K562 (cell line): ENCODE data around the gene SATB1. TPM values are rescaled to one million over a fixed set of nuclear protein-coding genes. Genes with fewer than 3 reads are reported as not detected.

Source experiments
- NFIX ChIP-seq: fragments of 250-450 bp; sonication (Bioruptor Pico); IDR thresholded peaks from 2 replicates; pipeline ENCODE4 v1.4.0; 2020; ENCODE audit warnings: low read depth, mild to moderate bottlenecking, moderate library complexity
- NR1H2 ChIP-seq: sonication (generic); formaldehyde crosslinking; IDR thresholded peaks from 2 replicates; pipeline ENCODE4 v1.4.0; 2020; ENCODE audit warnings: mild to moderate bottlenecking, missing genetic modification reagents
- PTBP1 ChIP-seq: fragments of 200-400 bp; formaldehyde crosslinking; IDR thresholded peaks from 2 replicates; pipeline ENCODE4 v1.6.1; 2017; ENCODE audit warnings: low read depth, low read length
- YBX1 ChIP-seq: fragments of 450-650 bp; IDR thresholded peaks from 2 replicates; pipeline ENCODE4 v1.7.1; 2016; ENCODE audit warnings: mild to moderate bottlenecking
- ZNF197 ChIP-seq: fragments of 200-800 bp; sonication (Bioruptor generic); IDR thresholded peaks from 2 replicates; pipeline ENCODE4 v1.6.1; 2016; ENCODE audit warnings: low read depth, missing genetic modification characterization, missing compliant biosample characterization
- polyA plus RNA-seq, 8 experiments: library from polyadenylated mRNA; depleted of rRNA in 4 of 8; stranded (reverse) in 5 of 8; unstranded in 3 of 8; fragments of >200 nt; fragmentation: Nextera tagmentation in 2 of 8; fragmentation: Illumina TruSeq in 1 of 8; extraction: Ambion mirVana in 2 of 8; extraction: Trizol in 1 of 8; gene quantifications; 2 replicates each; pipeline versions ENCODE4 v1.2.1 to v1.2.3, GENCODE V29; 2011 to 2014; ENCODE audit warnings: inconsistent platforms in 1 of 8, missing spikeins in 1 of 8
- total RNA-seq, 7 experiments: library from RNA; depleted of rRNA in 6 of 7; stranded (reverse); fragments of >200 nt in 6 of 7; fragmentation: Illumina TruSeq in 2 of 7; extraction: Trizol in 2 of 7; gene quantifications; 2 replicates each; pipeline versions ENCODE4 v1.2.1 to v1.2.3, GENCODE V29; 2011 to 2021; ENCODE audit warnings: low replicate concordance in 1 of 7
- TF ChIP-seq, protein P1 (sequence below), 2 experiments: IDR thresholded peaks; 2 replicates each; pipeline ENCODE4 v1.6.1; 2011; ENCODE audit warnings: borderline replicate concordance in 1 of 2, control low read depth in 1 of 2, low read depth in 1 of 2, low read length in 1 of 2, mild to moderate bottlenecking in 1 of 2, mixed read lengths in 1 of 2, moderate library complexity in 1 of 2; ENCODE audit not compliant: insufficient read depth in 1 of 2, insufficient read length in 1 of 2, poor library complexity in 1 of 2, severe bottlenecking in 1 of 2; ENCODE audit errors: extremely low read depth in 1 of 2
- TF ChIP-seq, protein P2 (sequence below), 2 experiments: fragments of 450-650 bp; IDR thresholded peaks; 2 replicates each; pipeline ENCODE4 v1.6.1; 2018; ENCODE audit warnings: mild to moderate bottlenecking in 2 of 2, low read depth in 1 of 2; ENCODE audit not compliant: partially characterized antibody in 2 of 2

The SATB1 gene
- total and polyA plus RNA-seq, 9 of the 15 experiments (the other 6 are each of a cell fraction or from before 2014, with no cell fraction given): 0.03 to 2.5 (median 0.15) TPM; not detected in 1

DNA sequence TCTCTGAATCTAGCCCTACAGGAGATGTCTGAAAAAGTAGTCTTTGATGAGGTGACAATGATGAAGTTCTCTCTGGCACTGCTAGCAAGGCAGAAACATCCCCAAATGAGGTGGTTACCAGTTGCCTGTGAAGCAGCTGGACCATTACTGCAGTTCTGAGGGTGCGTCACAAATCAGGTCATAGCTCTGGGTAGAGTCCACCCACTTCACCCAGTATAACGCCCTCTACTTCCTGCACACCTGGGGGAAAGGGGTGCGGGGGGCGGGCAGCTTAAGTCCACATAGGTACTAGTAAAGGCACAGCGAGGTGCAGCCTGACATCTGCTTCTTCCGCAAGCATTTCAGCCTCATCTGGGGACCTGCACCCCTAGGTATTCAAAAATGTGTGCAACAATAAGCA, 13.4 kb upstream of the SATB1 start (continued):
- TF ChIP-seq YBX1 (no peak), ZNF197 (CRISPR knock-in tag) (no peak), NFIX (no peak), NR1H2 (no peak), PTBP1 (no peak)
- TF ChIP-seq, protein P1, sequence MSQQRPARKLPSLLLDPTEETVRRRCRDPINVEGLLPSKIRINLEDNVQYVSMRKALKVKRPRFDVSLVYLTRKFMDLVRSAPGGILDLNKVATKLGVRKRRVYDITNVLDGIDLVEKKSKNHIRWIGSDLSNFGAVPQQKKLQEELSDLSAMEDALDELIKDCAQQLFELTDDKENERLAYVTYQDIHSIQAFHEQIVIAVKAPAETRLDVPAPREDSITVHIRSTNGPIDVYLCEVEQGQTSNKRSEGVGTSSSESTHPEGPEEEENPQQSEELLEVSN (IDR thresholded peaks at IDR 0.05; ENCODE audit: borderline replicate concordance in 1 of 2, extremely low read depth in 1 of 2, insufficient read depth in 1 of 2, insufficient read length in 1 of 2, low read depth in 1 of 2, low read length in 1 of 2, poor library complexity in 1 of 2, severe bottlenecking in 1 of 2): no peak
- TF ChIP-seq, protein P2, sequence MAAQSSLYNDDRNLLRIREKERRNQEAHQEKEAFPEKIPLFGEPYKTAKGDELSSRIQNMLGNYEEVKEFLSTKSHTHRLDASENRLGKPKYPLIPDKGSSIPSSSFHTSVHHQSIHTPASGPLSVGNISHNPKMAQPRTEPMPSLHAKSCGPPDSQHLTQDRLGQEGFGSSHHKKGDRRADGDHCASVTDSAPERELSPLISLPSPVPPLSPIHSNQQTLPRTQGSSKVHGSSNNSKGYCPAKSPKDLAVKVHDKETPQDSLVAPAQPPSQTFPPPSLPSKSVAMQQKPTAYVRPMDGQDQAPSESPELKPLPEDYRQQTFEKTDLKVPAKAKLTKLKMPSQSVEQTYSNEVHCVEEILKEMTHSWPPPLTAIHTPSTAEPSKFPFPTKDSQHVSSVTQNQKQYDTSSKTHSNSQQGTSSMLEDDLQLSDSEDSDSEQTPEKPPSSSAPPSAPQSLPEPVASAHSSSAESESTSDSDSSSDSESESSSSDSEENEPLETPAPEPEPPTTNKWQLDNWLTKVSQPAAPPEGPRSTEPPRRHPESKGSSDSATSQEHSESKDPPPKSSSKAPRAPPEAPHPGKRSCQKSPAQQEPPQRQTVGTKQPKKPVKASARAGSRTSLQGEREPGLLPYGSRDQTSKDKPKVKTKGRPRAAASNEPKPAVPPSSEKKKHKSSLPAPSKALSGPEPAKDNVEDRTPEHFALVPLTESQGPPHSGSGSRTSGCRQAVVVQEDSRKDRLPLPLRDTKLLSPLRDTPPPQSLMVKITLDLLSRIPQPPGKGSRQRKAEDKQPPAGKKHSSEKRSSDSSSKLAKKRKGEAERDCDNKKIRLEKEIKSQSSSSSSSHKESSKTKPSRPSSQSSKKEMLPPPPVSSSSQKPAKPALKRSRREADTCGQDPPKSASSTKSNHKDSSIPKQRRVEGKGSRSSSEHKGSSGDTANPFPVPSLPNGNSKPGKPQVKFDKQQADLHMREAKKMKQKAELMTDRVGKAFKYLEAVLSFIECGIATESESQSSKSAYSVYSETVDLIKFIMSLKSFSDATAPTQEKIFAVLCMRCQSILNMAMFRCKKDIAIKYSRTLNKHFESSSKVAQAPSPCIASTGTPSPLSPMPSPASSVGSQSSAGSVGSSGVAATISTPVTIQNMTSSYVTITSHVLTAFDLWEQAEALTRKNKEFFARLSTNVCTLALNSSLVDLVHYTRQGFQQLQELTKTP (IDR thresholded peaks at IDR 0.05; ENCODE audit: low read depth in 1 of 2, partially characterized antibody in 2 of 2): no peak
- TF ChIP-seq, all 486 proteins: peak for 0
